Measurements from ENCODE around the gene PRKAR2A.
"Not testable (repeated sequence)": the region's sequence is repeated elsewhere in the genome, so short reads cannot be mapped to it uniquely, and the experiment has no call there.

Gene PRKAR2A

DNA sequence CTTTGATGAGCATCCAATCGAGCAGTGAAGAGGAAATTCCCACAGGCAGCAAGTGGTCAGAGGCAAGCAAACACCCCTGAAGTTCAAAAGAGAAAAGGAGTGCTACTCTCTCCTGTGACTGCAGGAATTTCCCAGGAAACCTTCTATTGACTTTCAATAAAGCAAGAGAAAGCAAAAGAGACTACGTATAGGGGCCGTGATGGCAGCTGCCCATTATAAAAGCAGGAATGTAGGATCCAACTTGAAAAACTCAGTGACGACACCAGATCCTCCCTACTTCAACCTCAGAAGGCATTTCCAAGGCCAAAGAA is 77.5 kb downstream of the PRKAR2A start:
- DNase-seq = no peak

DNA sequence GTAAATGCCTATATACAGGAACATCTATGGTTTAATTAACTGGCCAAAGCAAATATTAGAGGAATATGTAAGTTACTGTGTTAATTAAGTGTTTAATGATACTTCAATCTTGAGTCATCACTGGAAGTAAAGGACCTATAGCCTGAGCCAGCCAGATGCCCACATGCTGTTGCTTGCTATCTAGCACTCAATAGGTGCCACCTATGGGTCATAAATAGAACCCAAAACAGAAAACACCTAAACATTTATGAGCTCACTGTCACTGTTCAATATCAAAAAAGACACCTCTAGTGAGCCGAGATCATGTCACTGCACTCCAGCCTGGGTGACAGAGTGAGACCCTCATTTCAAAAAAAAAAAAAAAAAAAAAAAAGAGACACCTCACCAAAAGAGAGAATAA is 82.3 kb downstream of the PRKAR2A start:
- peak in 1 of 2 experiments; percentile 22 for DNase-seq

DNA sequence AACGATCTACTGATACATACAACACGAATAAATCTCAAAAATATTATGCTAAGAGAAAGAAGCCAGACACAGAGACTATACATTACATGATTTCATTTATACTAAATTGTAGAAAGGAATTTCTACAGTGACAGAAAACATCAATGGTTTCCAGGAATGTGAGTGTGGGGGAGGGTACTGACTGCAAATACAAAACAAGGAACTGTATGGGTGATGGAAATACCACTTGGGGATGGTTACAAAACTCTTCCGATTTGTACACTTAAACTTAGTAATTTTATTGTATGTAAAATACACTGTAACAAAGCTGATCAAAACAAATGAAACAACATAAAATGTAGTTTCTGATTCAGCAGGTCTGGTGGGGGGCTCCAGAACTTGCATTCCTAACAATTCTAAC is 84.9 kb downstream of the PRKAR2A start:
- no peak for DNase-seq

GRCh38 chr3:48759991-48760540 is 87.6 kb downstream of the PRKAR2A start:
- DNase-seq = not testable (repeated sequence)

- not testable (repeated sequence) for DNase-seq
Observed at GRCh38 chr3:48759531-48759930, 88.1 kb downstream of the PRKAR2A start.

DNA sequence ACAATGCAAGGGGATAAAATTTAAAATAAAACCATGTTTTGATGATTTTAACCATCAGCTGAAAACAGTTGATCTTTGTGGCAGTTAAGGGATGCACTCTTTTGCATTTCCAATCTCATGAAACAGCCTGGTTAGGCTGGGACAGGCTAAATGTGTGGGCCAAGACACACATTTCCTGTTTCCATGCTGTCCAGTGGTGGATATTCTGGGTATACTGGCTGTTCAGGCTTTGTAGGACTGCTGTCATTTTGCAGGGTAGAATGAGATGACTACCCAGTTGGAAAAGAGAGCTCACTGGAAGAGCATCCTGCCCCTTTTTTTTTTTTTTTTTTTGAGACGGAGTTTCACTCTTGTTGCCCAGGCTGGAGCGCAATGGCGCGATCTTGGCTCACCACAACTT is 88.6 kb downstream of the PRKAR2A start:
- no peak for DNase-seq

- DNase-seq = no peak
Observed at GRCh38 chr3:48756640-48757039, 91.0 kb downstream of the PRKAR2A start.

- DNase-seq = no peak
Observed at GRCh38 chr3:48750856-48751255, 96.8 kb downstream of the PRKAR2A start.

GRCh38 chr3:48748754-48749153 is 98.9 kb downstream of the PRKAR2A start:
- DNase-seq = no peak

DNA sequence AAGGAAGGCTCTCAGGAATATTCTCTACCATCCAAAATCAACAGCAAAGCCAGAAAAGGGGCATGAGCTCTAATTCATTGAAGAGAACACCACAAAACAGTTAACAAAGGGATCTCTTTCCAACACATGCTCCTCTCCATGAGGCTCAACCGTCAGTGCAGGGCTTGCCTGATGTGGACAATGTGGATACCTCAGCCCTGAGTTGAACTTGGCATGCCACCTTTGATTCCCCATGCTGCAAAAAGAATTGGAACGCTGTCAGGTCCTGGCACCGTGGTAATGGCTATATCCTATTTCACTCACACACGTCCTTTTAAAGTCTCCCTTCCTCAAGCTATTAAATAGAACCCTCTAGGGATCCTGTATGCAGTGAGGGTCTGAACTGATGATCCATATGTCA is 100.0 kb downstream of the PRKAR2A start:
- peak in 1 of 2 experiments; percentile 3 for DNase-seq

GRCh38 chr3:48747015-48747615 is 100.6 kb downstream of the PRKAR2A start:
- DNase-seq = peak in 1 of 2 experiments; percentile 18

DNA sequence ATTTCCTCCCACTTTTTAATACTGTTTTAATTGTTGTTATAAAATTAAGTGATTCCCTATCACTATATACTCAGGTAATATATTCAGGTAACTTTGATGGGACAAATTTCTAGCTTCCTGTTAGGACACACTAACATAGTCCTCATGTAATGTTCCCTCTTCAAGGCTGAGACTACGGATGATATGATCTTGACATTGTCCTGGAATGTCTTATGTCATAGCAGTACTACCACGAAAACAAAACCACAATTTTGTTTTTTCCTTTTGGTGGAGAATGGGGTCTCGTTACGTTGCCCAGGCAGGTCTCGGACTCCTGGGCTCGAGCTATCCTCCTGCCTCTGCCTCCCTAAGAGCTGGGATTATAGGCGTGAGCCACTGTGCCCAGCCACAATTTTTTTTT is 103.9 kb downstream of the PRKAR2A start:
- DNase-seq = no peak

DNA sequence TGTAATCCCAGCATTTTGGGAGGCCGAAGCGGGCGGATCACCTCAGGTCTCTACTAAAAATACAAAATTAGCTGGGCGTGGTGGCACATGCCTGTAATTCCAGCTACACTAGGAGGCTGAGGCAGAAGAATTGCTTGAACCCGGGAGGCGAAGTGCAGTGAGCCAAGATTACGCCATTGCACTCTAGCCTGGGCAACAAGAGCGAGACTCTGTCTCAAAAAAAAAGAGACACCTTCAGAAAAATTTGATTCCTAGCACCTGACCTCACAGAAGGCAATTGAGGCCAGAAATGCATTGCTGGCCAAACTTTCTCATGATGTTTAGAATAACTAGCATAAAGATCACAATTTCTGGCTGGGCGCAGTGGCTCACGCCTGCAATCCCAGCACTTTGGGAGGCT is 106.4 kb downstream of the PRKAR2A start:
- not testable (repeated sequence) for DNase-seq

DNA sequence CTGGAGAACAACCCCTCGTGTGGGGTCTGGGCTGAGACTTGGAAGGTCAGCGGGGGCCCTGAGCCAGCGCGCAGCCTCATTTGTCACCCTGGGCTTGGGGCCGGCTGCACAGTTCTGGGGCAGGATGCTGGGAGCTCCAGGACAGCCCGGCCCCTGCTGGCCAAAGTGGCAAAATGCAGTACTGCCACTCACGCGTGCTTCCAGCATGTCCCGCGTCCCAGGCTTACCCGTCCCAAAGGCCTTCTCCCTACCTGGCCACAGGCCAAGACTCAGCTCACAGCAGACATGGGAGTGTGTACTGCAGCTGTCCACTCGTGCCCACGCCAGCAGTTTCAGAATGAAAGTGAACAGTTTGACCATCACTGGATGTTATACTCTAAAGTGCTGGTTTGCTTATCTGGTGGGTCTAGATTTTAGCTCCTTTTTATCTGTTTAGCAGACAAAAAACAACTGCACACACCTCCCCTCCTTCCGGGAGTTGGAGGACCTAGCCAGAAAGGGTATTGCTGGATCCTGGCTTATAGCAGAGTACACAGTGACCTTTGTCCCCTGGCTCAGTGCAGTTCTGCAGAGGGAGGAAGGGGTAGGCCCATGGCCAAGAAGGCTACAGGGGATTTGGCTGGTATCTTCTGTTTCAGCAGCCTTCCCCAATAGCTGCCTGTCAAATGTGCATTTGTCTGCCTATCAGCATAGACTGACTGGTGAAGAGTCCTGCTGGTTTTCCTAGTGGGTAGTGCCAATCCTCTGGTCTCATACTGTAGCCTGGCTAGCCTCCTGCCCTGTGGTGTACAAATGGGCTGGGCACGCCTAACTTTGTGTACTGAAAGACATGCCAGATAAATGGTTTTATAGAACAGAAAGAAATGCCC is 107.5 kb downstream of the PRKAR2A start:
- DNase-seq = peak; percentile 39 to 87

- no peak for DNase-seq
Observed at GRCh38 chr3:48739617-48739954, 108.1 kb downstream of the PRKAR2A start.

DNA sequence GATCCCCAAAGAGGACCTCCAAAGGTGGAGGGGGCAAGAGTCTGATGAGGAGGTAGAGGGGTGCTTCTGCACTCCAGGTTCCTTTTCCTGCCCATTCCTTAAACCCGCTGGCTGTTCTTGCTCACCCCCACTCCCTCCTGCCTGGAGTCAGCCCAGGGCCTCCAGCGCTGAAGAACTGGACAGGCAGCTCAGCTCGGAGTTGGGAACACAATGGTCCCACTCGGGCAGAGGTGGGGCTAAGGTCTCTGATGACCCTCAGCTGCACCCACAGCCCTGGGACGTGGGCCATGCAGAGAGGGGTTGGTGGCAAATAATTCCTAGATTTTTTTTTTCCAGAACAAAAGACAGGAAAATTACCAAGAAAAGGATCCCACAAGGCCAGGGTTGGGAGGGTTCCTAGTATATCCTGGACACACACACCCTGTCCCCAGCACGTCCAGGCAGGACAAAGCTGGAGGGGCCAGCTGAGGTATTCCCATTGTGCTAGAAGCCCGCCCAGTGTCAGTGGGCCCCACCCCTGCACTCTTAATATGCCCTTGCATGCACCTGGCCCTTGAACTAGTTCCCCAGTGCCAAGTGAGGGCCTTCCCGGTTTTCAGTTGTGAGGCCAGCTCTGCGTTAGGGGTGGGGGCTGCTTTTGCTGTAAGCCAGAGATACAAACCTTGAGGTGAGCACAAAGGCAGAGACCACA is 108.6 kb downstream of the PRKAR2A start:
- DNase-seq = no peak

GRCh38 chr3:48738144-48738536 is 109.5 kb downstream of the PRKAR2A start:
- no peak for DNase-seq

DNA sequence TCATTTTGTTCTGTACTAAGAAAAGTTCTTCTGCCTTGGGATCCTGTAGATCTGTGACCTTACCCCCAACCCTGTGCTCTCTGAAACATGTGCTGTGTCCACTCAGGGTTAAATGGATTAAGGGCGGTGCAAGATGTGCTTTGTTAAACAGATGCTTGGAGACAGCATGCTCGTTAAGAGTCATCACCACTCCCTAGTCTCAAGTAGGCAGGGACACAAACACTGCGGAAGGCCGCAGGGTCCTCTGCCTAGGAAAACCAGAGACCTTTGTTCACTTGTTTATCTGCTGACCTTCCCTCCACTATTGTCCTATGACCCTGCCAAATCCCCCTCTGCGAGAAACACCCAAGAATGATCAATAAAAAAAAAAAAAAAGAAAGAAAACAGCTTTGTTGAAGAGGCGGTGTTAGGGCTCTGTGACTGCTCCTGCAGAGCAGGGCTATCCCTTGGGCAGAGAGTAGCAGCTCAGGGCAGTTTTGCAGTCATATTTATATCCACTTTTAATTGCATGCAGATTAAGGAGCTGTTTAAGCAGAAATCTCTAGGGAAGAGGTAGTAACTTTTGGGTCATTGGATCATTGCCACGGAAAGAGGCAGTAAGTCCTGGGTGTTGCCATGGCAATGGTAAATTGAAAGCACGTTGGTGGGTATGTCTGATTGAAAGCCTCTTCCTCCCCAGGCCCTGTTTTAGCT is 112.5 kb downstream of the PRKAR2A start:
- not testable (repeated sequence) for DNase-seq

DNA sequence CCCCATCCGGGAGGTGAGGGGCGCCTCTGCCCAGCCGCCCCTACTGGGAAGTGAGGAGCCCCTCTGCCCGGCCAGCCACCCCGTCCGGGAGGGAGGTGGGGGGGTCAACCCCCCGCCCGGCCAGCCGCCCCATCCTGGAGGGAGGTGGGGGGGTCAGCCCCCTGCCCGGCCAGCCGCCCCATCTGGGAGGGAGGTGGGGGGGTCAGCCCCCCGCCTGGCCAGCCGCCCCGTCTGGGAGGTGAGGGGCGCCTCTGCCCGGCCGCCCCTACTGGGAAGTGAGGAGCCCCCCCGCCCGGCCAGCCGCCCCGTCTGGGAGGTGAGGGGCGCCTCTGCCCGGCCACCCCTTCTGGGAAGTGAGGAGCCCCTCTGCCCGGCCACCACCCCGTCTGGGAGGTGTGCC is 113.1 kb downstream of the PRKAR2A start:
- not testable (repeated sequence) for DNase-seq

GRCh38 chr3:48733752-48734518 is 113.7 kb downstream of the PRKAR2A start:
- not testable (repeated sequence) for DNase-seq

GRCh38 chr3:48727511-48727910 is 120.2 kb downstream of the PRKAR2A start:
- DNase-seq = no peak

- not testable (repeated sequence) for DNase-seq
Observed at GRCh38 chr3:48725185-48725855, 122.4 kb downstream of the PRKAR2A start.

Measured in NCI-H526 (cell line).